Smooth muscle cell (in vitro differentiated cells): ENCODE results near the gene SLC35F1. TPM values are rescaled to one million over a fixed set of nuclear protein-coding genes. Genes with fewer than 3 reads are reported as not detected.

Experiments
- DNase-seq: peaks from one replicate; lab custom pipeline; 2025; ENCODE audit not compliant: unreplicated experiment; lab: John Stamatoyannopoulos, UW
- H2AFZ ChIP-seq: fragments of 200-600 bp; sonication (generic); 2 replicates; pipeline ENCODE4 v1.6.0; 2016; ENCODE audit warnings: antibody characterized with exemption, low read depth, mild to moderate bottlenecking
- H3F3A ChIP-seq: fragments of 200-600 bp; sonication (generic); 2 replicates; pipeline ENCODE4 v1.6.0; 2017; ENCODE audit warnings: antibody characterized with exemption, low read depth
- H3K27ac ChIP-seq: fragments of 200-600 bp; sonication (generic); 2 replicates; pipeline ENCODE4 v1.5.1; 2016; ENCODE audit warnings: low read depth, mild to moderate bottlenecking
- H3K27me3 ChIP-seq: fragments of 200-600 bp; sonication (generic); 2 replicates; pipeline ENCODE4 v1.6.1; 2016; ENCODE audit warnings: low read depth, mild to moderate bottlenecking
- H3K36me3 ChIP-seq: fragments of 200-600 bp; sonication (generic); 2 replicates; pipeline ENCODE4 v1.5.1; 2016; ENCODE audit warnings: low read depth
- H3K4me1 ChIP-seq: fragments of 200-600 bp; sonication (generic); 2 replicates; pipeline ENCODE4 v1.5.1; 2016; ENCODE audit warnings: low read depth
- H3K4me2 ChIP-seq: fragments of 200-600 bp; sonication (generic); 2 replicates; pipeline ENCODE4 v1.6.0; 2016; ENCODE audit warnings: mild to moderate bottlenecking
- H3K4me3 ChIP-seq: fragments of 200-600 bp; sonication (generic); 2 replicates; pipeline ENCODE4 v1.5.1; 2016; ENCODE audit warnings: mild to moderate bottlenecking
- H3K79me2 ChIP-seq: fragments of 200-600 bp; sonication (generic); 2 replicates; pipeline ENCODE4 v1.6.0; 2016; ENCODE audit warnings: low read depth, mild to moderate bottlenecking
- H3K9ac ChIP-seq: fragments of 200-600 bp; sonication (generic); 2 replicates; pipeline ENCODE4 v1.6.0; 2016; ENCODE audit warnings: low read depth
- H3K9me3 ChIP-seq: fragments of 200-600 bp; sonication (generic); replicated peaks from 2 replicates; pipeline ENCODE4 v1.5.1; 2016; ENCODE audit warnings: low read depth
- H4K20me1 ChIP-seq: fragments of 200-600 bp; sonication (generic); 2 replicates; pipeline ENCODE4 v1.6.0; 2016; ENCODE audit warnings: low read depth
- WGBS: methylation state at CpG from one replicate; pipeline ENCODE4 v1.1.7; 2016; ENCODE audit warnings: low lambda C conversion rate; 5-methylcytosine and 5-hydroxymethylcytosine counted together
- polyA plus RNA-seq: library from polyadenylated mRNA; unstranded; fragments of >200 nt; fragmentation: Nextera tagmentation; extraction: Ambion mirVana; gene quantifications from 2 replicates; pipeline ENCODE4 v1.2.1, GENCODE V29; 2016
- total RNA-seq: library from RNA; depleted of rRNA; stranded (reverse); fragments of >200 nt; gene quantifications from 2 replicates; pipeline ENCODE4 v1.2.3, GENCODE V29; 2014
- TF ChIP-seq, protein P1 (sequence below): fragments of 200-600 bp; sonication (generic); IDR thresholded peaks from 2 replicates; pipeline ENCODE4 v1.5.1; 2017; ENCODE audit warnings: borderline replicate concordance, mild to moderate bottlenecking, antibody characterized with exemption; ENCODE audit not compliant: insufficient read depth, poor library complexity, severe bottlenecking

SLC35F1 gene
- total and polyA plus RNA-seq, 2 experiments from 2014 or later = 0.05 to 0.09 TPM

DNA sequence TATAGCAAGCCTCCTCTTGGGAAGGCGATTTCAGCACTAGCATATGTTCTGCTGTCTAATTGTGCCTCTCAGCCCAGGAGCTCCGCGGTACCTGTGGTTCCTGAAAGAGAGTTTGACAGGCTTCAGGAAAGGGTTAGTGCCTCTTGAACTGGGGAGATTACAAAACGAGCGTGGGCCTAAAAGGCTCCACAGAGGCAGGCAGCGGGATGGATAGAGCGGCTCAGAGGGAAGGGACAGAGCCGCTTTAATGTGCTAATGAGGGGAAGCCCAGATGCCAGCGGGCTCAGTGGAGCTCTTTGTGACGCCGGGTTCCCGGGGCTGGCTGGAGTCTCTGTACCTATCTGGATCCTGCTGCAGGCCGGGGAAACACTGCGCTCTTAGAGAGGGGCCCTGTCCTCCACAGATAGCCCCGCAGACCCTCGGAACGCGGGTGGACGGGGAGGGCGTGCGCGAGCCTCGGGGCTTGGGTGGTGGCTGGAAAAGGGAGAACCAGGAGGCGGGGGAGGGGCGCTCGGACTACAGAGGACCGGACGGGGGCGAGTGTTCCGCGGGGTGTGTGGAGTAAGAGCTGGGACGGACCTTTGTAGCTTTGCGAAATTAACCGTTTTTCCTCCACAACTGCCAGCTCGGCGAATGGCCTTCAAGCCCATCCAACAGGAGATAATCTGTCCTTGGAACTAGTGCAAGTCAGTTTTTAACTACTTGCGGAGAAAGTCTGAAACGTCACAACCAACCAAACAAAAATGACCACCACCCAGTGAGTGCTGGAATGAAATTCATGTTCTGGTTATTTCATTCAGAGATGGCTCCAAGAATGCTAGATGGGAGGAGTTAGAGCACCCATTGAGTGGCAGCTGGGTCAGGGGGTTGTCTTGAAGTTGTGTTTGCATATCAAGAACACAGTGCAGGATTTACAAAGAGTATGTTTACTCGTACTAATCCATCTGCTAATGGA, 13.0 kb downstream of the SLC35F1 start:
- WGBS = 2% methylated on average over 37 of the region's 39 CpGs
- TF ChIP-seq, protein P1, sequence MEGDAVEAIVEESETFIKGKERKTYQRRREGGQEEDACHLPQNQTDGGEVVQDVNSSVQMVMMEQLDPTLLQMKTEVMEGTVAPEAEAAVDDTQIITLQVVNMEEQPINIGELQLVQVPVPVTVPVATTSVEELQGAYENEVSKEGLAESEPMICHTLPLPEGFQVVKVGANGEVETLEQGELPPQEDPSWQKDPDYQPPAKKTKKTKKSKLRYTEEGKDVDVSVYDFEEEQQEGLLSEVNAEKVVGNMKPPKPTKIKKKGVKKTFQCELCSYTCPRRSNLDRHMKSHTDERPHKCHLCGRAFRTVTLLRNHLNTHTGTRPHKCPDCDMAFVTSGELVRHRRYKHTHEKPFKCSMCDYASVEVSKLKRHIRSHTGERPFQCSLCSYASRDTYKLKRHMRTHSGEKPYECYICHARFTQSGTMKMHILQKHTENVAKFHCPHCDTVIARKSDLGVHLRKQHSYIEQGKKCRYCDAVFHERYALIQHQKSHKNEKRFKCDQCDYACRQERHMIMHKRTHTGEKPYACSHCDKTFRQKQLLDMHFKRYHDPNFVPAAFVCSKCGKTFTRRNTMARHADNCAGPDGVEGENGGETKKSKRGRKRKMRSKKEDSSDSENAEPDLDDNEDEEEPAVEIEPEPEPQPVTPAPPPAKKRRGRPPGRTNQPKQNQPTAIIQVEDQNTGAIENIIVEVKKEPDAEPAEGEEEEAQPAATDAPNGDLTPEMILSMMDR = no peak
- Histone ChIP-seq H3K4me2 (peak overlapping the region; percentile 94), H3K4me3 (peak overlapping the region; percentile 58), H3K27ac (no peak overlapping the region), H3K79me2 (no peaks in the 10 kb centered on the region), H2AFZ (peak overlapping the region; percentile 88), H4K20me1 (no peaks in the 10 kb centered on the region), H3F3A (no peaks in the 10 kb centered on the region), H3K36me3 (no peaks in the 10 kb centered on the region), H3K9me3 (no peaks in the 10 kb centered on the region), H3K9ac (no peak overlapping the region), H3K27me3 (peaks cover 6% of the 10 kb centered on the region), H3K4me1 (peaks cover 13% of the 10 kb centered on the region)
- peak; percentile 58 for DNase-seq

DNA sequence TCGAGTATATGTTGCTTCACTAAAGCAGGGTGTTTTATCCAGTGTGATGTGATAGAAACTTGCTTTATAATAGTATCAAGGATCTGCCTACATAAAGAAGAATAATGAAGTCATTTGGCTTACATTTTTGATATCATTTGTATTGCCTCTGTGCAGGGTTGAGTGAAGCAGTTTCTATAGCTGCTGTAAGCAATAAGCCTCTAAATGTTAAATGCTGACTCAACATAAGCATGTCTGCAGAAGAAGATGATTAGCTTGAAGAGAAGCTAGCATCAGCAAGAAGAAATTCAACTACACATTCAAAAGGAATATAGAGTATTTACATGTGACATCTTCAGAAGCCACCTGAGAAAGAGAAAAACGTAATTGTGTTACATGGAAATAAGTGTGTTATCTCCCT, 17.6 kb downstream of the SLC35F1 start:
- peaks cover 8% of the 10 kb centered on the region for H3K4me1 ChIP-seq
- no peaks in the 10 kb centered on the region for H4K20me1 ChIP-seq
- WGBS = 88% methylated on average over 2 of the region's 2 CpGs
- H3K9me3 ChIP-seq = no peaks in the 10 kb centered on the region
- no peak overlapping the region for H3K9ac ChIP-seq
- DNase-seq = no peak
- no peak overlapping the region for H3K4me2 ChIP-seq
- no peaks in the 10 kb centered on the region for H3K79me2 ChIP-seq
- no peak overlapping the region for H3K27ac ChIP-seq
- no peak overlapping the region for H2AFZ ChIP-seq
- no peaks in the 10 kb centered on the region for H3F3A ChIP-seq
- no peak overlapping the region for H3K4me3 ChIP-seq
- TF ChIP-seq, protein P1 = no peak
- no peaks in the 10 kb centered on the region for H3K27me3 ChIP-seq
- no peaks in the 10 kb centered on the region for H3K36me3 ChIP-seq

DNA sequence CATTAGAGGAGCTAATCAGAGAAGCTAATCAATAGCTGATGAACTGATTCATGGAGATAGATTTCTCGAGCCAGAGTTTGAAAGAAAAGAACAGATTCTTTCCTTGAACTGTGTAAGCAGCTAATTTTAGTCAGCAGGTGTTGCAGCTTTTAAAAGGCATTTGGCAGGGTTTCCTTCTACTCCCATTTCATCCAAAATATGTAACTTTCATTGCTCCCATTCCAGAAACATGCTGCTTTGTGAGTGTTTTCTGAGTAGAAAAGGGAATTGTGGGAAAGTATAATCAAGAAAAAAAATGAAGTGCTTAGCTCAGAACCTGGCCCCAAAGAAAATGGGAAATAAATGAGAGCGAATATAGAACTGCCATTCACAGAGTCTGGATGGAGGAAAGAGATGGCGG, 20.8 kb downstream of the SLC35F1 start:
- H4K20me1 ChIP-seq = no peaks in the 10 kb centered on the region
- H3K79me2 ChIP-seq = no peaks in the 10 kb centered on the region
- no peak overlapping the region for H3K27ac ChIP-seq
- no peaks in the 10 kb centered on the region for H3K36me3 ChIP-seq
- H3F3A ChIP-seq = no peaks in the 10 kb centered on the region
- no peak overlapping the region for H2AFZ ChIP-seq
- 93% methylated on average over 3 of the region's 3 CpGs for WGBS
- H3K4me1 ChIP-seq = no peaks in the 10 kb centered on the region
- no peak overlapping the region for H3K9ac ChIP-seq
- H3K9me3 ChIP-seq = no peaks in the 10 kb centered on the region
- H3K4me3 ChIP-seq = no peak overlapping the region
- TF ChIP-seq, protein P1 = no peak
- no peak for DNase-seq
- no peaks in the 10 kb centered on the region for H3K27me3 ChIP-seq
- no peak overlapping the region for H3K4me2 ChIP-seq
